ENCODE data around the gene PPP1R3C. TPM values are rescaled to one million over a fixed set of nuclear protein-coding genes. Genes with fewer than 3 reads are reported as not detected.

Gene PPP1R3C
- total RNA-seq, 4 donors from 2014 or later: 3.3 to 8.7 (median 3.7) TPM

DNA sequence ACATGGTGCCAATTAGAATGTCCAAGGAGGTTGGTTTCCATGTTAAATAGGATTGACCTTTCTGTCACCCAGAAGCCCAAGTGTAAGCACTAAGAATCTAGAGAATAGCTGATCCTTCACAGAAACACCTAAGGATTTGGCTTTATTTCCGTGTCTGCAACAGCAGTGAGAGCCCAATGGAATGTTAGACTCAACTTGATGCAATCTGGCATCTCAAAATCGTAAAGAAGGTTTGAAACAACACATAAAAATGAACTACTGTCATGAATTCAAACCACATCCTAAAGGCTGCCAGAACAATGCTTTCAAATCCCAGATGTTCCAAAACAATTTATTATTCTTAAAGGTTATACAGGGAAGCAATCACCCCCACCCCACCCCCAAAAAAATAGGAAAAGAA is 18.6 kb downstream of the PPP1R3C start:
- H3K36me3 ChIP-seq: no peaks in the 10 kb centered on the region
- TF ChIP-seq POLR2A (IDR thresholded peaks at IDR 0.05) (no peak), EP300 (IDR thresholded peaks at IDR 0.05) (no peak)
- TF ChIP-seq, protein P1, sequence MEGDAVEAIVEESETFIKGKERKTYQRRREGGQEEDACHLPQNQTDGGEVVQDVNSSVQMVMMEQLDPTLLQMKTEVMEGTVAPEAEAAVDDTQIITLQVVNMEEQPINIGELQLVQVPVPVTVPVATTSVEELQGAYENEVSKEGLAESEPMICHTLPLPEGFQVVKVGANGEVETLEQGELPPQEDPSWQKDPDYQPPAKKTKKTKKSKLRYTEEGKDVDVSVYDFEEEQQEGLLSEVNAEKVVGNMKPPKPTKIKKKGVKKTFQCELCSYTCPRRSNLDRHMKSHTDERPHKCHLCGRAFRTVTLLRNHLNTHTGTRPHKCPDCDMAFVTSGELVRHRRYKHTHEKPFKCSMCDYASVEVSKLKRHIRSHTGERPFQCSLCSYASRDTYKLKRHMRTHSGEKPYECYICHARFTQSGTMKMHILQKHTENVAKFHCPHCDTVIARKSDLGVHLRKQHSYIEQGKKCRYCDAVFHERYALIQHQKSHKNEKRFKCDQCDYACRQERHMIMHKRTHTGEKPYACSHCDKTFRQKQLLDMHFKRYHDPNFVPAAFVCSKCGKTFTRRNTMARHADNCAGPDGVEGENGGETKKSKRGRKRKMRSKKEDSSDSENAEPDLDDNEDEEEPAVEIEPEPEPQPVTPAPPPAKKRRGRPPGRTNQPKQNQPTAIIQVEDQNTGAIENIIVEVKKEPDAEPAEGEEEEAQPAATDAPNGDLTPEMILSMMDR (IDR thresholded peaks at IDR 0.05): no peak
- DNase-seq (ENCODE audit: low spot score in 2 of 2): no peak
- peaks cover 0 to under 1% (median 0%) of the 10 kb centered on the region in 4 donors for H3K9me3 ChIP-seq
- no peaks in the 10 kb centered on the region for H3K27me3 ChIP-seq
- H3K27ac ChIP-seq: peak overlapping the region in 1 of 4 donors; percentile 34
- no peak overlapping the region for H3K4me3 ChIP-seq
- 71 to 75% methylated on average over 2 of the region's 2 CpGs for WGBS, 2 donors
- H3K4me1 ChIP-seq: peaks cover 0 to 10% (median 0%) of the 10 kb centered on the region in 4 donors

DNA sequence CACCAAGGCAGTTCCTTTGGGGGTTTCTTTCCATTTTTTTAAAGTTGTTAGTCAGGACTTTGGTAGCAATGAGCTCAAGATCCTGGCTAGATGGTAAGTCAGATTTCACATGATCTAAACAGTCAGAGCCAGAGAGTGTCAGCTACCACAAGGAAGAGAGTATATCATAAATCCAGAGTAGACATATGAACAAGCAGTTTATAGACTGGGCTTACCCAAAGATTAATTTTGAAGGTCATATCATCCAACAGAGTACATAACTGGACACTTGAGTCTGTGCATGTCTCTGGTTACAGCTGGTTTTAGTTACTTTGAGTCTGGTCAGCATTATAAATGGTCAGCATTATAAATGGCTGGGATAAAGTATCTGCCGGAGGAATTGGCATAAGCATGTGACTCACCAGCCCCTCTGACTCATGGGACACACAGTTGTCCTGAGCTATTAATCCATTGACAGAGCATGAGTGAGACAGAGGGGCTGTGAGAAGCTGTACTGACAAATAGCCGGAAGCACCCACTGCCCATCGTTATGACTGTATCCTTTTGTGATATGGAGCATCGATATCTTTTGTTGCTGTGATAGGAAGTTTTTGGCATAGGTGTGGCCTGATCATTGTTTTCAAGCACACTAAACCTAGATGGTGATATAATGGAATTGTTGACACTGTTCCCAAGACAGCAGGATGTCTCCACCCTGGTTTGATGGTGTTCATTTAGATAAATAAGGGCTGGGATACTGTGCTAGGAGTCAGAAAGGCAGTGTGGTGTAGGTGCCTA is 19.3 kb downstream of the PPP1R3C start:
- no peak for DNase-seq (ENCODE audit: low spot score in 2 of 2)
- no peaks in the 10 kb centered on the region for H3K9me3 ChIP-seq
- H3K4me1 ChIP-seq: peaks cover 0 to 17% (median 0%) of the 10 kb centered on the region in 4 donors
- TF ChIP-seq POLR2A (IDR thresholded peaks at IDR 0.05): no peak
- no peak for TF ChIP-seq EP300 (IDR thresholded peaks at IDR 0.05)
- TF ChIP-seq, protein P1 (IDR thresholded peaks at IDR 0.05): no peak
- H3K27ac ChIP-seq: peak overlapping the region in 2 of 4 donors; percentile 33 to 34
- no peaks in the 10 kb centered on the region for H3K27me3 ChIP-seq
- WGBS, 2 donors: 65 to 74% methylated on average over 4 of the region's 4 CpGs
- H3K4me3 ChIP-seq: no peak overlapping the region
- no peaks in the 10 kb centered on the region for H3K36me3 ChIP-seq

DNA sequence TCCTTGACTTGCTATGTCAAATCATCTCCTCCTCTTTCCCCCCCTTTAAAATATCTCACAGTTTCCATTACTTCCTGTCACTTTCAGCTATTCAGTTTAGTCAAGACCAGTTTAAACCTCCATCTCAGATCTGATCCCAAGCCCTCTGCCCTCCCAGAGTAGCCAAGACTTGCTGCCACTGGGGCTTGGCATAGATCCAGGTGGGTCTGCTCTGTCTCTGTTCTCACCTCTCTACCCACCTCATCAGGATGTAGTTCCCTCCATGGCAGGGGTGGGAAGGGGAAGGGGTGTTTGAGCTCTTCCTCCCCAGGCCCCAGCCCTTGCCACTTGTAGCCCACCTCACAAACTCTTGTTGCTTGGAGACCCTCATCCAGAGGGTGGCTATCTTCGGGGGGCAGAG is 22.0 kb downstream of the PPP1R3C start:
- Histone ChIP-seq H3K27ac (no peak overlapping the region), H3K27me3 (no peaks in the 10 kb centered on the region), H3K4me1 (peaks cover 0 to 29% (median 10%) of the 10 kb centered on the region in 4 donors), H3K36me3 (no peaks in the 10 kb centered on the region), H3K4me3 (no peak overlapping the region), H3K9me3 (no peaks in the 10 kb centered on the region)
- WGBS, 2 donors: 83 to 89% methylated on average over 1 of the region's 1 CpG
- TF ChIP-seq POLR2A (IDR thresholded peaks at IDR 0.05) (no peak), EP300 (IDR thresholded peaks at IDR 0.05) (no peak)
- TF ChIP-seq, protein P1 (IDR thresholded peaks at IDR 0.05): no peak
- DNase-seq (ENCODE audit: low spot score in 2 of 2): no peak

DNA sequence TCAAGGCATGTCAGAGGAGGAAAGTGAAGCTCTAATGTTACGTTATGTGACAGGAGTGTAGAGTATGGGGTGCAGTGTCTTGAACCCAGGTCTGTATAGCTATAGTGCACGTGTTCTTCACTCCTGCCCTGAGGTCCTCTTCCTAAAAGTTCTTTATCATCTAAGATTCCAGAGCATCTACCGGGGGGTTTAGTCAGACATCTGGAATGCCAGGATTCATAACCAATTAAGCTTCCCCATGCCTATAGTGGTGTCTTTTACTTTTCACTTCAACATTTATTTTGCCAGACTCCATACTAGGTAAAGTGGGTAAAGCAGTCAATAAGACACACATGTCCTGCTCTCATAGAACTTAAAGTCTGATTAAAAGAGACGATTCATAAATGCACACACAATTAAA is 22.4 kb downstream of the PPP1R3C start:
- WGBS, 2 donors: 81 to 84% methylated on average over 4 of the region's 4 CpGs
- H3K27me3 ChIP-seq: no peaks in the 10 kb centered on the region
- no peak overlapping the region for H3K27ac ChIP-seq
- TF ChIP-seq, protein P1 (IDR thresholded peaks at IDR 0.05): no peak
- TF ChIP-seq POLR2A (IDR thresholded peaks at IDR 0.05) (no peak), EP300 (IDR thresholded peaks at IDR 0.05) (no peak)
- DNase-seq (ENCODE audit: low spot score in 2 of 2): no peak
- H3K36me3 ChIP-seq: no peaks in the 10 kb centered on the region
- H3K9me3 ChIP-seq: no peaks in the 10 kb centered on the region
- peaks cover 0 to 30% (median 10%) of the 10 kb centered on the region in 4 donors for H3K4me1 ChIP-seq
- H3K4me3 ChIP-seq: no peak overlapping the region

DNA sequence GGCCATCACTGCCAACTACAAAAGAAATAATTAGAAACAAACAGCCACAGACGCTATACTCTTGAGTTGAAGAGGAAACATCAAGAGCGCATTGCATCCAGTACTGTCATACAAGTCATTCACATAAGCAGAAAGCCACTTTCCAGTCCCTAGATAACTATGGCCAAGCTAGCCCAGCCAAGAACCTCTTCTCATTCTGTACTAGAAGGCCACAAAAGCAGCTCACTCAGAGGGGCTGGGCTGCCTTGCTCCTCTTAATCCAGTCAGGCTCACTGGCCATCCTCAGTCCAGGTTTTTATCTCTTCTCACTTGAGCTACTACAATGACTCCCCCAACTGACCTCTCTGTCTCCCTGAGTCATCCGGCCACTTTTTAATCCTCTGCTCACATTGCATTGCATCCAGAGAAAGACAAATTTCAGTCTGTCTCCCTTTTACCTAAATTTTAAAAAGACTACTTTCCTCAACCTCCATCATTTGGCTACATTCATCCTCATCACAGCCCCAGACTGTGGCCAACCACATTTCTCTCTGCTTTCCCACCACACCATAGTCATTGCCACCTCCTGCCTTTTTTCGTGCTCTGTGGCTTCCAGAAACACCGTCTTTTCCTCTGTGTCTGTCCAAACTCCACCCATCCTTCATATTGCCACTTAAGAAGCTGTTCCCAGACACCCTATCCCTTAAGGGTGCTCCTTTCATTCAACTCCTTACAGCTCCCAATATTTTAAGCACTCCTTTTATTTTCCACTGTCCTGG is 25.0 kb downstream of the PPP1R3C start:
- Histone ChIP-seq H3K27ac (peak overlapping the region in 3 of 4 donors; percentile 3 to 71 (median 61)), H3K4me3 (no peak overlapping the region), H3K36me3 (no peaks in the 10 kb centered on the region), H3K4me1 (peaks cover 0 to 33% (median 14%) of the 10 kb centered on the region in 4 donors), H3K27me3 (no peaks in the 10 kb centered on the region), H3K9me3 (no peaks in the 10 kb centered on the region)
- DNase-seq (ENCODE audit: low spot score in 2 of 2): no peak
- 46 to 48% methylated on average over 5 of the region's 5 CpGs for WGBS, 2 donors
- TF ChIP-seq EP300 (IDR thresholded peaks at IDR 0.05) (no peak), POLR2A (IDR thresholded peaks at IDR 0.05) (no peak)
- TF ChIP-seq, protein P1 (IDR thresholded peaks at IDR 0.05): no peak

Measured in tibial nerve (tissue), 4 donors.